NCI-H446 (cell line): ENCODE results near the gene PI4KB.
A peak's percentile ranks its signal among the peaks of the same experiment; 100 is the strongest.
"Not testable (repeated sequence)": the region's sequence is repeated elsewhere in the genome, so short reads cannot be mapped to it uniquely, and the experiment has no call there.

Experiments
- DNase-seq, 2 experiments: peaks; one replicate each; lab custom pipeline; 2025; lab: John Stamatoyannopoulos, UW

The PI4KB gene

GRCh38 chr1:151281225-151281968 lies 45.8 kb downstream of the PI4KB start:
- peak; percentile 98 for DNase-seq

- DNase-seq, result no peak
Observed at GRCh38 chr1:151277249-151277648, 50.0 kb downstream of the PI4KB start.

- DNase-seq, result not testable (repeated sequence)
Observed at GRCh38 chr1:151275341-151275740, 51.9 kb downstream of the PI4KB start.

- no peak for DNase-seq
Observed at GRCh38 chr1:151273924-151274466, 53.2 kb downstream of the PI4KB start.

- no peak for DNase-seq
Observed at GRCh38 chr1:151267760-151268159, 59.5 kb downstream of the PI4KB start.

- no peak for DNase-seq
Observed at GRCh38 chr1:151266821-151267220, 60.4 kb downstream of the PI4KB start.

- no peak for DNase-seq
Observed at GRCh38 chr1:151266315-151266714, 60.9 kb downstream of the PI4KB start.

- DNase-seq, result no peak
Observed at GRCh38 chr1:151265446-151266236, 61.6 kb downstream of the PI4KB start.

GRCh38 chr1:151259351-151259750 lies 67.9 kb downstream of the PI4KB start:
- DNase-seq, result no peak

- no peak for DNase-seq
Observed at GRCh38 chr1:151255381-151255780, 71.8 kb downstream of the PI4KB start.

GRCh38 chr1:151254217-151255213 lies 72.7 kb downstream of the PI4KB start, which contains the start of gene PSMD4:
Gene PSMD4 (plus strand): TSS chr1:151254734. CDS start chr1:151254783, 49 bp downstream.
- DNase-seq, result peak; percentile 93 to 96

GRCh38 chr1:151251656-151252470 lies 75.4 kb downstream of the PI4KB start:
- DNase-seq, result peak; percentile 54 to 71

GRCh38 chr1:151246786-151247185 lies 80.4 kb downstream of the PI4KB start:
- DNase-seq, result no peak

- no peak for DNase-seq
Observed at GRCh38 chr1:151243683-151244216, 83.5 kb downstream of the PI4KB start.

GRCh38 chr1:151242442-151242841 lies 84.8 kb downstream of the PI4KB start:
- DNase-seq, result no peak
